HepG2 (cell line): ENCODE measurements around the gene FLAD1.
"Not testable (repeated sequence)": the region's sequence is repeated elsewhere in the genome, so short reads cannot be mapped to it uniquely, and the experiment has no call there.

Experiments
- CBX2 ChIP-seq, 2 experiments: fragments of 200-600 bp in 1 of 2; sonication (generic); formaldehyde crosslinking in 1 of 2; IDR thresholded peaks; 2 replicates each; pipeline versions ENCODE4 v1.7.0 to v1.8.1; 2018 to 2022; ENCODE audit warnings: low read depth in 2 of 2, low read length in 1 of 2, mild to moderate bottlenecking in 1 of 2, missing genetic modification reagents in 1 of 2
- CEBPB ChIP-seq: IDR thresholded peaks from 2 replicates; pipeline ENCODE4 v1.6.1; 2011; ENCODE audit warnings: low read depth, low read length, improper control_type of control experiment, borderline replicate concordance
- GABPA ChIP-seq, 2 experiments: IDR thresholded peaks; 2 replicates each; pipeline ENCODE4 v1.6.1; 2011 to 2016; ENCODE audit warnings: low read depth in 2 of 2, low read length in 1 of 2, missing biosample characterization in 1 of 2, missing genetic modification characterization in 1 of 2
- RELA ChIP-seq: sonication (generic); formaldehyde crosslinking; IDR thresholded peaks from 2 replicates; pipeline ENCODE4 v1.4.0; 2020; ENCODE audit warnings: missing genetic modification reagents
- TBP ChIP-seq: sonication (generic); formaldehyde crosslinking; IDR thresholded peaks from 2 replicates; pipeline ENCODE4 v1.5.0; 2020; ENCODE audit warnings: missing genetic modification reagents
- ZFP82 ChIP-seq: sonication (generic); formaldehyde crosslinking; IDR thresholded peaks from 2 replicates; pipeline ENCODE4 v1.5.1; 2020; ENCODE audit warnings: mild to moderate bottlenecking, missing genetic modification reagents, borderline replicate concordance
- TF ChIP-seq, protein P1 (sequence below): sonication (generic); formaldehyde crosslinking; IDR thresholded peaks from 2 replicates; pipeline ENCODE4 v1.4.0; 2020; ENCODE audit warnings: mild to moderate bottlenecking, missing genetic modification reagents
- TF ChIP-seq, protein P2 (sequence below): sonication (generic); formaldehyde crosslinking; IDR thresholded peaks from 2 replicates; pipeline ENCODE4 v1.5.0; 2020; ENCODE audit warnings: mild to moderate bottlenecking, missing genetic modification reagents, moderate library complexity
- TF ChIP-seq, protein P3 (sequence below): sonication (generic); formaldehyde crosslinking; IDR thresholded peaks from 2 replicates; pipeline ENCODE4 v1.5.0; 2020; ENCODE audit warnings: mild to moderate bottlenecking, missing genetic modification reagents
- TF ChIP-seq, protein P4 (sequence below): sonication (generic); formaldehyde crosslinking; IDR thresholded peaks from 2 replicates; pipeline ENCODE4; 2020; ENCODE audit warnings: missing genetic modification reagents, mild to moderate bottlenecking, borderline replicate concordance

DNA sequence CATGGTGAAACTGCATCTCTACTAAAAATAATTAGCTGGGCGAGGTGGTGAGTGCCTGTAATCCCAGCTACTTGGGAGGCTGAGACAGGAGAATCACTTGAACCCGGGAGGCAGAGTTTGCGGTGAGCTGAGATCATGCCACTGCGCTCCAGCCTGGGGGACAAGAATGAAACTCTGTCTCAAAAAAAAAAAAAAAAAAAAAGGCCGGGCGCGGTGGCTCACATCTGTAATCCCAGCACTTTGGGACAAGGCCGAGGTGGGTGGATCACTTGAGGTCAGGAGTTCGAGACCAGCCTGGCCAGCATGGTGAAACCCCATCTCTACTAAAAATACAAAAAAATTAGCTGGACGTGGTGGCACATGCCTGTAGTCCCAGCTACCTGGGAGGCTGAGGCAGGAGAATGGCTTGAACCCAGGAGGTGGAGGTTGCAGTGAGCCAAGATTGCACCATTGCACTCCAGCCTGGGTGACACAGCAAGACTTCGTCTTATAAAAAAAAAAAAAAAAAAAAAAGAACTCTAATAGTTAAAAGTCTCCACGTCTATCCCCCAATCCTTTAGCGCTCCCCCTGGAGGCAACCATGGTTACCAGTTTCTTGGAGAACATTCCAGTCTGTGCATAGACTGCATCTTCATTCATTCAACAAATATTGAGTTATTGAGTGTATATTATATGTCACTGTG, 12.3 kb downstream of the FLAD1 start:
- not testable (repeated sequence) for TF ChIP-seq GABPA (IDR thresholded peaks at IDR 0.05; ENCODE audit: low read depth, low read length); GABPA (CRISPR knock-in tag; IDR thresholded peaks at IDR 0.05; ENCODE audit: low read depth); CBX2 (IDR thresholded peaks at IDR 0.05; ENCODE audit: low read depth, low read length); CBX2 (CRISPR knock-in tag; IDR thresholded peaks at IDR 0.05; ENCODE audit: low read depth); RELA (CRISPR knock-in tag); CEBPB; TBP (CRISPR knock-in tag); ZFP82 (CRISPR knock-in tag)
- TF ChIP-seq, protein P1, sequence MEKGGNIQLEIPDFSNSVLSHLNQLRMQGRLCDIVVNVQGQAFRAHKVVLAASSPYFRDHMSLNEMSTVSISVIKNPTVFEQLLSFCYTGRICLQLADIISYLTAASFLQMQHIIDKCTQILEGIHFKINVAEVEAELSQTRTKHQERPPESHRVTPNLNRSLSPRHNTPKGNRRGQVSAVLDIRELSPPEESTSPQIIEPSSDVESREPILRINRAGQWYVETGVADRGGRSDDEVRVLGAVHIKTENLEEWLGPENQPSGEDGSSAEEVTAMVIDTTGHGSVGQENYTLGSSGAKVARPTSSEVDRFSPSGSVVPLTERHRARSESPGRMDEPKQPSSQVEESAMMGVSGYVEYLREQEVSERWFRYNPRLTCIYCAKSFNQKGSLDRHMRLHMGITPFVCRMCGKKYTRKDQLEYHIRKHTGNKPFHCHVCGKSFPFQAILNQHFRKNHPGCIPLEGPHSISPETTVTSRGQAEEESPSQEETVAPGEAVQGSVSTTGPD (CRISPR knock-in tag) = not testable (repeated sequence)
- TF ChIP-seq, protein P2, sequence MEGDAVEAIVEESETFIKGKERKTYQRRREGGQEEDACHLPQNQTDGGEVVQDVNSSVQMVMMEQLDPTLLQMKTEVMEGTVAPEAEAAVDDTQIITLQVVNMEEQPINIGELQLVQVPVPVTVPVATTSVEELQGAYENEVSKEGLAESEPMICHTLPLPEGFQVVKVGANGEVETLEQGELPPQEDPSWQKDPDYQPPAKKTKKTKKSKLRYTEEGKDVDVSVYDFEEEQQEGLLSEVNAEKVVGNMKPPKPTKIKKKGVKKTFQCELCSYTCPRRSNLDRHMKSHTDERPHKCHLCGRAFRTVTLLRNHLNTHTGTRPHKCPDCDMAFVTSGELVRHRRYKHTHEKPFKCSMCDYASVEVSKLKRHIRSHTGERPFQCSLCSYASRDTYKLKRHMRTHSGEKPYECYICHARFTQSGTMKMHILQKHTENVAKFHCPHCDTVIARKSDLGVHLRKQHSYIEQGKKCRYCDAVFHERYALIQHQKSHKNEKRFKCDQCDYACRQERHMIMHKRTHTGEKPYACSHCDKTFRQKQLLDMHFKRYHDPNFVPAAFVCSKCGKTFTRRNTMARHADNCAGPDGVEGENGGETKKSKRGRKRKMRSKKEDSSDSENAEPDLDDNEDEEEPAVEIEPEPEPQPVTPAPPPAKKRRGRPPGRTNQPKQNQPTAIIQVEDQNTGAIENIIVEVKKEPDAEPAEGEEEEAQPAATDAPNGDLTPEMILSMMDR (CRISPR knock-in tag) = peak; percentile 49
- TF ChIP-seq, protein P3, sequence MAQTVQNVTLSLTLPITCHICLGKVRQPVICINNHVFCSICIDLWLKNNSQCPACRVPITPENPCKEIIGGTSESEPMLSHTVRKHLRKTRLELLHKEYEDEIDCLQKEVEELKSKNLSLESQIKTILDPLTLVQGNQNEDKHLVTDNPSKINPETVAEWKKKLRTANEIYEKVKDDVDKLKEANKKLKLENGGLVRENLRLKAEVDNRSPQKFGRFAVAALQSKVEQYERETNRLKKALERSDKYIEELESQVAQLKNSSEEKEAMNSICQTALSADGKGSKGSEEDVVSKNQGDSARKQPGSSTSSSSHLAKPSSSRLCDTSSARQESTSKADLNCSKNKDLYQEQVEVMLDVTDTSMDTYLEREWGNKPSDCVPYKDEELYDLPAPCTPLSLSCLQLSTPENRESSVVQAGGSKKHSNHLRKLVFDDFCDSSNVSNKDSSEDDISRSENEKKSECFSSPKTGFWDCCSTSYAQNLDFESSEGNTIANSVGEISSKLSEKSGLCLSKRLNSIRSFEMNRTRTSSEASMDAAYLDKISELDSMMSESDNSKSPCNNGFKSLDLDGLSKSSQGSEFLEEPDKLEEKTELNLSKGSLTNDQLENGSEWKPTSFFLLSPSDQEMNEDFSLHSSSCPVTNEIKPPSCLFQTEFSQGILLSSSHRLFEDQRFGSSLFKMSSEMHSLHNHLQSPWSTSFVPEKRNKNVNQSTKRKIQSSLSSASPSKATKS = not testable (repeated sequence)
- TF ChIP-seq, protein P4, sequence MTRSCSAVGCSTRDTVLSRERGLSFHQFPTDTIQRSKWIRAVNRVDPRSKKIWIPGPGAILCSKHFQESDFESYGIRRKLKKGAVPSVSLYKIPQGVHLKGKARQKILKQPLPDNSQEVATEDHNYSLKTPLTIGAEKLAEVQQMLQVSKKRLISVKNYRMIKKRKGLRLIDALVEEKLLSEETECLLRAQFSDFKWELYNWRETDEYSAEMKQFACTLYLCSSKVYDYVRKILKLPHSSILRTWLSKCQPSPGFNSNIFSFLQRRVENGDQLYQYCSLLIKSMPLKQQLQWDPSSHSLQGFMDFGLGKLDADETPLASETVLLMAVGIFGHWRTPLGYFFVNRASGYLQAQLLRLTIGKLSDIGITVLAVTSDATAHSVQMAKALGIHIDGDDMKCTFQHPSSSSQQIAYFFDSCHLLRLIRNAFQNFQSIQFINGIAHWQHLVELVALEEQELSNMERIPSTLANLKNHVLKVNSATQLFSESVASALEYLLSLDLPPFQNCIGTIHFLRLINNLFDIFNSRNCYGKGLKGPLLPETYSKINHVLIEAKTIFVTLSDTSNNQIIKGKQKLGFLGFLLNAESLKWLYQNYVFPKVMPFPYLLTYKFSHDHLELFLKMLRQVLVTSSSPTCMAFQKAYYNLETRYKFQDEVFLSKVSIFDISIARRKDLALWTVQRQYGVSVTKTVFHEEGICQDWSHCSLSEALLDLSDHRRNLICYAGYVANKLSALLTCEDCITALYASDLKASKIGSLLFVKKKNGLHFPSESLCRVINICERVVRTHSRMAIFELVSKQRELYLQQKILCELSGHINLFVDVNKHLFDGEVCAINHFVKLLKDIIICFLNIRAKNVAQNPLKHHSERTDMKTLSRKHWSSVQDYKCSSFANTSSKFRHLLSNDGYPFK (CRISPR knock-in tag) = not testable (repeated sequence)
